NCI-H1694 (cell line): ENCODE results near the gene TOE1.
"Not testable (repeated sequence)": the region's sequence is repeated elsewhere in the genome, so short reads cannot be mapped to it uniquely, and the experiment has no call there.

Experiments used
- DNase-seq: peaks from one replicate; lab custom pipeline; 2025; lab: John Stamatoyannopoulos, UW

TOE1 gene

DNA sequence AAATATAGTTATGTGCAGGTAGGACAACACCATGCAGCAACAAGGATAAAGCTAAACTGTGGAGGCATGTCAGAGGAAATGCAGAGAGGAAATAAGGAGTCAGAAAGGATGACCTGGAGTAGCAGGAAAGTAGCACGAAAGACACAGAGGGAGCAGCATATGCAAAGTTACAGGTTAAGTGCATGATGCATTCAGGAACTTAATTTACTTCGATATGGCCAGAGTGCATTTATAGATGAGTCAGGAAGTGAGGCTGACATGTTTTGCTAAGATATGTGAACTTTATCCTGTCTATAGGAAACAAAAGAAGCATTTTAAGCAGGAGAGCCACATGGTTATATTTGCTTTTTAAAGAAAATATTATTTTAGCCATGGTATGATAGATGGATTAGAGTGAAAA is 15.7 kb downstream of the TOE1 start:
- DNase-seq: no peak

GRCh38 chr1:45356186-45356585 is 16.2 kb downstream of the TOE1 start:
- no peak for DNase-seq

DNA sequence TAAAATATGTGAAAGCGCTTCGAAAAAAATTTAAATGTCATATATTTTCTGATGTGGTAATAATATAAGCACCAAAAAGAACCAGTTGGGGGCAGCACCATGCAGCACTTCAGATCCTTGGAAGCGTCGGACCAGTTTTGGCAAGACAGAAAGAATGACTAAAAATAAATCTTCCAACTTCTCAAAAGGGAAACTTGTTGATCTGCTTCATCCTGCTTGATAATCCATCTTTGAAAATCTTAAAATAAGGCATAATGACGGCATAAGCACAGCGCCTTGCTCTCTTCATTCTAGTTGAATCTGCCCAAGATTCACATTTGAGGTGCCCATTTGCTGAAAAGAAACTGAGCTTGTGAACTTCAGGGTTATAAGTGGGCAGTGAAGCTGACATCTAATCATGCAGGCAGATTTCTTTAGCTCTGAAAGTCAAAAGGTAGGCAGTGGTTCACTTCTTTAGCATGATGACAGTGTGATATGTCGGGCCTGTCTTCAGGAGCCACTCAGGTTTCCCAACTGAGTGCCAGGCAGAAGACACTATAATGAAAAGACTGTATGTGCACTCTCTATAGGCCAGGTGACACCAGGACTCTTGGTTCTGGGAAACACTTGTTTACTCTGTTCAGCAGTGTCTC is 20.0 kb downstream of the TOE1 start:
- DNase-seq: peak; percentile 55

DNA sequence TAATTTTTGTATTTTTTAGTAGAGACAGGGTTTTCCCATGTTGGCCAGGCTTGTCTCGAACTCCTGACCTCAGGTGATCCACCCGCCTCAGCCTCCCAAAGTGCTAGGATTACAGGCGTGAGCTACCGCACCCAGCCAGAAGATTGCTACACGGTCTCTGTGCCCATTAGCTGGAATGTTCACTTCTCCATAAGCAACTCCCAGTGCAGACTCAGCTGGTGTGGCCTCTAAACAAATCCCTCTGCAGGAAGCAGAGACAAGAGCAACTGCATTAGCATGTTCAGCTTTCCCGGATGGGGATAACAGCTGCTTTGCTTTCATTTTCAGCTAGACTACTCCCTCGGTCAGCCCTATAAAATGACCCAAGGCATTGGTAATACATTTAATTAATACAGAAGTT is 21.0 kb downstream of the TOE1 start:
- not testable (repeated sequence) for DNase-seq

DNA sequence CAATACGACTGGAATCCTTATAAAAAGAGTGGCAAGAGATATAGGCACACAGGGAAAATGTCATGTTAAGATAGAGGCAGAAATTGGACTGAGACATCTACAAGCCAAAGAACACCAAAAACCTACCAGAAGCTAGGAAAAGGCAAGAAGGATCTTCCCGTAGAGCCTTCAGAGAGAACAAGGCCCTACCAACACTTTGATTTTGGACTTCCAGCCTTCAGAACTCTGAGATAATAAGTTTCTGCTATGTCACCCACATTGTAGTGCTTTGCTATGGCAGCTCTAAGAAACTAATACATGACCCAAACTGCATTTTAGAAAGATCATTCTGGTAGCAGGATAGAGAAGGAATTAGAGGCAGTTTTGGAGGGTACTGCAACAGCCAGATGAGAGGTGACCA is 24.3 kb downstream of the TOE1 start:
- no peak for DNase-seq

GRCh38 chr1:45365051-45365450 is 25.1 kb downstream of the TOE1 start:
- no peak for DNase-seq

- no peak for DNase-seq
Observed at GRCh38 chr1:45370575-45370974, 30.6 kb downstream of the TOE1 start.

DNA sequence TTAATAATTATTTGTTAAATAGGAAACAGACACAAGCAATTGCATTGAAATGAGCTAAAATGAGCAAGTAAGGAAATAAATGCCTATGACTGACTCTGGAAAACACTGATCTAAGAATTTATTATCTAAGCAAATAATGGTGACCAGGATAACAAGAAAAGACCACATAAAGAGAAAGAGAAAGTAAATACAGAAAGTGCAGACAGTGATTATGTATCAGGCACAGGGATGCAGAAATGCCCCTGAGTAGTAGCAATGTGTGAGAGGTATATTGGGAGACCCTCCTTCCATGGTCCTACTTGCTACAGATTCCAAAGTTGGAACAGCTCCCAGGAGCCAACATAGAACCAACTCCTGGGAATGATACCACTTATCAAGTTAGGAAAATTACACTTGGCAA is 33.6 kb downstream of the TOE1 start:
- DNase-seq: no peak

GRCh38 chr1:45375104-45376090 is 35.4 kb downstream of the TOE1 start:
- no peak for DNase-seq

DNA sequence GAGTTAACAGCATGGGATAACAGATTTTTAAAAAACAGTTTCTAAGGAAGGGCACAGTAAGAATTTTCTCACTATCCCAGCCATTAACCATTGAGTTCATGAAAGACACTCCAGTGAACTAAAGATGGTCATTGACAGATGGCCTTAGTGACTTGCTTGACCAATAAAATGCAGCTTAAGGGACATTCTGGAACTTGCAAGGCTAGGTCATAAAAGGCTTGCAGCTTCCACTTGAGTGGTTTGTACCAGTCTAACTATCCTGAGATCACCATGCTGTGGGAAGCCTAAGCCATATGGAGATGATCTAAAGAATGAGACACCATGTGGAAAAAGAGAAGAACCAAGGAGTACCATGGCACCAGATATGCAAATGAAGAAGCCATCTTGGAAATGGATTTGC is 38.2 kb downstream of the TOE1 start:
- no peak for DNase-seq

- no peak for DNase-seq
Observed at GRCh38 chr1:45379524-45379923, 39.6 kb downstream of the TOE1 start.

GRCh38 chr1:45380125-45380524 is 40.2 kb downstream of the TOE1 start:
- DNase-seq: no peak

DNA sequence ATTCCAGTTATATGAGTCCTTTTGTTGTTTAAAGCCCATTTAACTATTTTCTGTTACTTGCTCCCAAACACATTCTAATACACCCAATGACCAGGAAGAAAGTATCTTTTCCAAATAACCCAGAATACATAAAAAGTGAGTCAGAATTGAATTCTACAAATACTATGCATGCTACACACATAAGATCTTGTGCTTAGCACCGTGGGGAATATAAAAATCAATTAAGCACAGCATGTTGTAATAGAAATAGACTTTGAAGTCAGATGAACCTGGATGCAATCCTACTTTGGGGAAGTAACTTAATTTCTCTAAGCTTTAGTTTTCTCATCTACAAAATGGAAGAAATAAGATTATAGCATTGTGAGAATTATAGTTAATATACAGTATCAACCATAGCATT is 40.8 kb downstream of the TOE1 start:
- DNase-seq: no peak

GRCh38 chr1:45381243-45381642 is 41.3 kb downstream of the TOE1 start:
- no peak for DNase-seq

- DNase-seq: no peak
Observed at GRCh38 chr1:45383191-45383590, 43.2 kb downstream of the TOE1 start.

- DNase-seq: not testable (repeated sequence)
Observed at GRCh38 chr1:45384213-45384612, 44.2 kb downstream of the TOE1 start.

DNA sequence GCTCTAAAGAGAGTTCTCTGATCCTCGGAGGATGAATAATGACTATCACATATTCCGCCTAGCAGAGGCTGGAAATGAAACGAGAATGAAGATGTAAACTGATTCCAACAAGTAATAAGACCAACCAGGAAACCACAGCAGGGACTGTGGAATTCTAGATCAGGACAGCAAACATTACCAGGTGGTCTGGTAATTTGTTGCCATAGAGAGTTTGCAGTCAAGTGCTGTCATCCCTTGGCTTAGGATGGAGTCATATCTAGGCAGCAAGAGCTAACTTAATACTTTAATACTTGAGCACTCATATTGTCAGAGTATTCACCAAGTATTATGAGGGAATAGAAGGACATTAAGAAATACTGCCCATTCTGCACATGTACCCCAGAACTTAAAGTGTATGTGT is 45.3 kb downstream of the TOE1 start:
- no peak for DNase-seq

GRCh38 chr1:45386219-45386618 is 46.2 kb downstream of the TOE1 start:
- no peak for DNase-seq
